ENCODE measurements around the gene TMEM147. TPM values are rescaled to one million over a fixed set of nuclear protein-coding genes. Genes with fewer than 3 reads are reported as not detected.

TMEM147 gene
- total and polyA plus RNA-seq, 2 experiments from 2014 or later = 129 to 214 TPM

GRCh38 chr19:35563207-35563829, 17.9 kb downstream of the TMEM147 start, which contains the start of gene ATP4A:
Gene ATP4A (minus strand): TSS chr19:35563658. CDS start chr19:35563629, 29 bp downstream.
- Histone ChIP-seq H3K27ac (no peak within 1 kb of the TSS), H3K9ac (no peak within 1 kb of the TSS), H3K79me2 (ENCODE audit: insufficient read depth) (no peaks in the 10 kb centered on the region), H3K4me2 (ENCODE audit: unreplicated experiment) (no peak within 1 kb of the TSS), H3K9me3 (ENCODE audit: low read depth) (no peaks in the 10 kb centered on the region), H2AFZ (no peak within 1 kb of the TSS), H4K20me1 (ENCODE audit: insufficient read depth) (no peaks in the 10 kb centered on the region), H3F3A (ENCODE audit: insufficient read depth) (no peaks in the 10 kb centered on the region), H3K27me3 (replicated peaks; ENCODE audit: insufficient read depth) (0 out of 2 replicates have a peak, but pooled peaks cover 14% of the 10 kb centered on the region), H3K4me1 (ENCODE audit: insufficient read depth) (no peaks in the 10 kb centered on the region), H3K9me2 (ENCODE audit: insufficient read depth) (no peaks in the 10 kb centered on the region), H3K4me3 (no peak within 1 kb of the TSS), H3K36me3 (ENCODE audit: low read depth) (no peaks in the 10 kb centered on the region)
- 45 to 51% methylated on average over 14 to 15 of the region's 15 CpGs for WGBS, 2 experiments (ENCODE audit: low coverage in 1 of 2, low lambda C conversion rate in 2 of 2, missing lambda C conversion rate in 2 of 2)
- in situ Hi-C loops (cut with MboI) = no loop called here
- TF ChIP-seq EZH2 (IDR thresholded peaks at IDR 0.05; ENCODE audit: insufficient read depth, poor library complexity, severe bottlenecking) = no peak
- TF ChIP-seq EZH2phosphoT487 (IDR thresholded peaks at IDR 0.05; ENCODE audit: insufficient read depth, low read depth) = no peak
- DNase-seq = no peak

DNA sequence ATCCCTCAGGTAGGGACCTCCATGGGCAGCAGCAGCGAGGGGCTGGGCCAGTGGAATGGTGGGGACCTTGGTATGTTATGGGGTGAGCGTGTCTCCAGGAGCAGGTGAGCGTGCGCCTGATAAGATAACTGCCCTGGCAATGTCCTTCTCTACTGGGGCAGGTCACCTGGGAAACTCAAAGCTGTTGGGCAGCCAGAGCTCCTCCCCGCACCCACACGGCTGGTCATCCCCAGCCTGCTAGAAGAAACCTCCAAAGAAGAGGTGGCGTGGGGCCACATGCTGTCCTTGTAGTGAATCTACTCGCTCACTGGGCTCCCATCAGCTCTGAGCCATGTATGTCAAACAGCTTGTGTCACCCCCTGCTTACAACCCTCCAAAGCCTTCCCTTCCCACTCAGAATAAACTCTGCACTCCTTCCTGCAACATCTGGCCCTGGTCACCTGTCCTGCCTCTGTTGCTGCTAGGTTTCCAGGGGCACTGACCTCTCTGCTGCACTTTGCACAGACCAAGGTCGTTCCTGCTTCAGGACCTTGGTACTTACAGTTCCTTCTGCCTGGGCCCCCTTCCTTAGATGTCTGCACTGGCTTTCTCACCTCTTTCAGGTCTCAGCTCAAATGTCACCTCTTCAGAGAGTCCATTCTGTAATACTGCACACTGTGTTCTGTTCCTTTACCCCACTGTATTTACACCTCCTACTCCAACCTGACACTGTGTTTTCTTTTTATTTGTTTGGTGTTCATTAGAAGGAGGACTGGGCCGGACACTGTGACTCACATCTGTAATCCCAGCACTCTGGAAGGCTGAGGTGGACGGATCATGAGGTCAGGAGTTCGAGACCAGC, 19.8 kb downstream of the TMEM147 start:
- H3K79me2 ChIP-seq (ENCODE audit: insufficient read depth) = no peaks in the 10 kb centered on the region
- in situ Hi-C loops (cut with MboI) = no loop called here
- H3K27ac ChIP-seq = no peak overlapping the region
- no peak overlapping the region for H2AFZ ChIP-seq
- H3K27me3 ChIP-seq (replicated peaks; ENCODE audit: insufficient read depth) = 0 out of 2 replicates have a peak, but pooled peaks cover 12% of the 10 kb centered on the region
- WGBS, 2 experiments (ENCODE audit: low coverage in 1 of 2, low lambda C conversion rate in 2 of 2, missing lambda C conversion rate in 2 of 2) = 50 to 51% methylated on average over 12 of the region's 12 CpGs
- no peaks in the 10 kb centered on the region for H3K36me3 ChIP-seq (ENCODE audit: low read depth)
- no peak overlapping the region for H3K9ac ChIP-seq
- DNase-seq = no peak
- TF ChIP-seq EZH2 (IDR thresholded peaks at IDR 0.05; ENCODE audit: insufficient read depth, poor library complexity, severe bottlenecking) (no peak), EZH2phosphoT487 (IDR thresholded peaks at IDR 0.05; ENCODE audit: insufficient read depth, low read depth) (no peak)
- no peak overlapping the region for H3K4me2 ChIP-seq (ENCODE audit: unreplicated experiment)
- H4K20me1 ChIP-seq (ENCODE audit: insufficient read depth) = no peaks in the 10 kb centered on the region
- H3K4me3 ChIP-seq = no peak overlapping the region
- no peaks in the 10 kb centered on the region for H3K9me3 ChIP-seq (ENCODE audit: low read depth)
- no peaks in the 10 kb centered on the region for H3K9me2 ChIP-seq (ENCODE audit: insufficient read depth)
- H3F3A ChIP-seq (ENCODE audit: insufficient read depth) = no peaks in the 10 kb centered on the region
- no peaks in the 10 kb centered on the region for H3K4me1 ChIP-seq (ENCODE audit: insufficient read depth)

GRCh38 chr19:35566738-35567137, 21.3 kb downstream of the TMEM147 start:
- Histone ChIP-seq H3F3A (ENCODE audit: insufficient read depth) (no peaks in the 10 kb centered on the region), H3K36me3 (ENCODE audit: low read depth) (no peaks in the 10 kb centered on the region), H3K4me3 (no peak overlapping the region), H3K27ac (no peak overlapping the region), H3K4me1 (ENCODE audit: insufficient read depth) (no peaks in the 10 kb centered on the region), H3K9ac (no peak overlapping the region), H4K20me1 (ENCODE audit: insufficient read depth) (no peaks in the 10 kb centered on the region), H2AFZ (no peak overlapping the region), H3K9me2 (ENCODE audit: insufficient read depth) (no peaks in the 10 kb centered on the region), H3K27me3 (replicated peaks; ENCODE audit: insufficient read depth) (0 out of 2 replicates have a peak, but pooled peaks cover 16% of the 10 kb centered on the region), H3K79me2 (ENCODE audit: insufficient read depth) (no peaks in the 10 kb centered on the region), H3K4me2 (ENCODE audit: unreplicated experiment) (no peak overlapping the region), H3K9me3 (ENCODE audit: low read depth) (no peaks in the 10 kb centered on the region)
- TF ChIP-seq EZH2phosphoT487 (IDR thresholded peaks at IDR 0.05; ENCODE audit: insufficient read depth, low read depth) (no peak), EZH2 (IDR thresholded peaks at IDR 0.05; ENCODE audit: insufficient read depth, poor library complexity, severe bottlenecking) (no peak)
- WGBS, 2 experiments (ENCODE audit: low coverage in 1 of 2, low lambda C conversion rate in 2 of 2, missing lambda C conversion rate in 2 of 2) = 59 to 61% methylated on average over 7 of the region's 7 CpGs
- in situ Hi-C loops (cut with MboI) = no loop called here
- DNase-seq = no peak

GRCh38 chr19:35569281-35569781, 23.9 kb downstream of the TMEM147 start:
- no peak for TF ChIP-seq EZH2 (IDR thresholded peaks at IDR 0.05; ENCODE audit: insufficient read depth, poor library complexity, severe bottlenecking)
- Histone ChIP-seq H3K4me3 (no peak overlapping the region), H3K27me3 (replicated peaks; ENCODE audit: insufficient read depth) (0 out of 2 replicates have a peak, but pooled peaks cover 18% of the 10 kb centered on the region), H3K4me1 (ENCODE audit: insufficient read depth) (no peaks in the 10 kb centered on the region), H3K36me3 (ENCODE audit: low read depth) (no peaks in the 10 kb centered on the region), H3K79me2 (ENCODE audit: insufficient read depth) (no peaks in the 10 kb centered on the region), H4K20me1 (ENCODE audit: insufficient read depth) (no peaks in the 10 kb centered on the region), H3K9me3 (ENCODE audit: low read depth) (no peaks in the 10 kb centered on the region), H2AFZ (no peak overlapping the region), H3K4me2 (ENCODE audit: unreplicated experiment) (no peak overlapping the region), H3K27ac (no peak overlapping the region), H3K9me2 (ENCODE audit: insufficient read depth) (no peaks in the 10 kb centered on the region), H3K9ac (no peak overlapping the region), H3F3A (ENCODE audit: insufficient read depth) (no peaks in the 10 kb centered on the region)
- no peak for DNase-seq
- in situ Hi-C loops (cut with MboI) = no loop called here
- 28 to 50% methylated on average over 5 of the region's 5 CpGs for WGBS, 2 experiments (ENCODE audit: low coverage in 1 of 2, low lambda C conversion rate in 2 of 2, missing lambda C conversion rate in 2 of 2)
